Upper lobe of left lung (tissue), 4 donors: ENCODE data around the gene PPP1R14B.

Experiments
- CTCF ChIP-seq, 6 experiments: fragments of 450-650 bp in 4 of 6; fragments of 200-600 bp in 2 of 6; sonication (generic) in 2 of 6; IDR thresholded peaks; one replicate each; pipeline ENCODE4 v1.5.1; 2016 to 2019; ENCODE audit warnings: antibody characterized with exemption in 6 of 6
- POLR2A ChIP-seq, 4 donors: fragments of 450-650 bp; IDR thresholded peaks; one replicate each; pipeline ENCODE4 v1.5.1; 2016 to 2017; ENCODE audit warnings: antibody characterized with exemption in 4 of 4, mild to moderate bottlenecking in 2 of 4
- POLR2AphosphoS5 ChIP-seq, 2 donors: sonication (generic); formaldehyde crosslinking; IDR thresholded peaks; one replicate each; pipeline ENCODE4 v1.5.1; 2017; ENCODE audit warnings: antibody characterized with exemption in 2 of 2

GRCh38 chr11:64229744-64230170, 17.0 kb downstream of the PPP1R14B start:
- TF ChIP-seq CTCF (IDR thresholded peaks at IDR 0.05) (no peak), POLR2A (IDR thresholded peaks at IDR 0.05) (no peak), POLR2AphosphoS5 (IDR thresholded peaks at IDR 0.05) (no peak)
